MG63 (cell line): ENCODE data around the gene MEGF10. TPM values are rescaled to one million over a fixed set of nuclear protein-coding genes. Genes with fewer than 3 reads are reported as not detected.

Experiments used
- DNase-seq: peaks from one replicate; pipeline ENCODE4 v3.0.0-alpha.2; 2020
- H3K27me3 ChIP-seq: fragments of 250-450 bp; sonication (Bioruptor Pico); 2 replicates; pipeline ENCODE4 v1.5.1; 2020; ENCODE audit warnings: mild to moderate bottlenecking, moderate library complexity
- H3K36me3 ChIP-seq: fragments of 250-450 bp; sonication (Bioruptor Pico); 2 replicates; pipeline ENCODE4 v1.5.1; 2020; ENCODE audit warnings: mild to moderate bottlenecking, moderate library complexity
- H3K4me3 ChIP-seq: fragments of 250-450 bp; sonication (Bioruptor Pico); 2 replicates; pipeline ENCODE4 v1.5.1; 2020; ENCODE audit warnings: mild to moderate bottlenecking, moderate library complexity
- H3K9me3 ChIP-seq: fragments of 250-450 bp; sonication (Bioruptor Pico); 2 replicates; pipeline ENCODE4 v1.5.1; 2020; ENCODE audit warnings: mild to moderate bottlenecking, moderate library complexity
- total RNA-seq: library from RNA; depleted of rRNA; stranded (reverse); fragments of >200 nt; shearing (Covaris generic); gene quantifications from 2 replicates; pipeline ENCODE4 v1.2.3, GENCODE V29; 2014; ENCODE audit warnings: low replicate concordance

The MEGF10 gene
- total RNA-seq, 1 experiment from 2014 or later, result not detected

GRCh38 chr5:127373858-127374491 lies 83.4 kb downstream of the MEGF10 start:
- no peaks in the 10 kb centered on the region for H3K36me3 ChIP-seq
- no peak for DNase-seq
- H3K4me3 ChIP-seq, result no peak overlapping the region
- H3K9me3 ChIP-seq, result peaks cover 5% of the 10 kb centered on the region
- H3K27me3 ChIP-seq, result peaks cover 7% of the 10 kb centered on the region

DNA sequence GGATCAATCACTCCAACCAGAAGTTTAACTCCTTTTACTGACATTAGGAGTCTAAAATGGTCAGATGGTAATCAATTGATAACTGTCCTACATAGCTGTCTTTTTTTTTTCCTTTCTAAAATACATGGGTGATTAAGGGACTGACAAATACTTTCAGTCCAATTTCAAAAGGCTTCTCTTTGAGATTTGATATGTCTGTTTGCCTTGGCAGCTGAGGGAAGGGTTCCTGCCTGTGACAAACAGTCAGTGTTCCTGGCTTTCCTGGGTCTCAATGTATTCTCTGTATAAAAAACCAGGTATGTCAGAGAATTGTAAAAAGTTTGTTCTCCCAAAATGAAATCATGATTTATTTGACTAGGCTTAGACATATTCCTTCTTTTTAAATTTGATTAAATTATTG lies 84.5 kb downstream of the MEGF10 start:
- Histone ChIP-seq H3K36me3 (no peaks in the 10 kb centered on the region), H3K9me3 (peaks cover 5% of the 10 kb centered on the region), H3K4me3 (no peak overlapping the region), H3K27me3 (peaks cover 7% of the 10 kb centered on the region)
- no peak for DNase-seq

GRCh38 chr5:127375544-127376091 lies 85.0 kb downstream of the MEGF10 start:
- Histone ChIP-seq H3K36me3 (no peaks in the 10 kb centered on the region), H3K27me3 (peaks cover 7% of the 10 kb centered on the region), H3K4me3 (no peak overlapping the region), H3K9me3 (peaks cover 5% of the 10 kb centered on the region)
- DNase-seq, result no peak

DNA sequence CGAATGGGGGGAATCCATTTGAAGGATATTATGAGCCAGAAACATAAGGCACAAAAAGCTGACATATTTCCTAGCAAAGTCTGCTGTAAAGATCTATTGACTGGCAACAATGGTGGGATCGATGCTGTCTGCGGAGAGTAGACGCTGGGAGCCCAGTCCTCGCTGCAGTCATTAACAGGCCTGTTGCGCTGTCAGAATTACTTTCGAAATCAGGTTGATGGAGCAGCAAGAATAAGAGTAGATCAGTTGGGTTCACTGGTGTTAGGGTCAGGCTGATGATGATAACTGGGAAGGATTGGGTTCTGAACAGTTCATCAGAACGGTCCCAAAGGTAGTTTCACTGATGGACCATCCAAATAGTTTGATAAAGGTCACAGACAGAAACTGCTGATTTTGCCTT lies 87.1 kb downstream of the MEGF10 start:
- no peak for DNase-seq
- Histone ChIP-seq H3K36me3 (no peaks in the 10 kb centered on the region), H3K4me3 (no peak overlapping the region), H3K9me3 (peaks cover 5% of the 10 kb centered on the region), H3K27me3 (peaks cover 7% of the 10 kb centered on the region)

DNA sequence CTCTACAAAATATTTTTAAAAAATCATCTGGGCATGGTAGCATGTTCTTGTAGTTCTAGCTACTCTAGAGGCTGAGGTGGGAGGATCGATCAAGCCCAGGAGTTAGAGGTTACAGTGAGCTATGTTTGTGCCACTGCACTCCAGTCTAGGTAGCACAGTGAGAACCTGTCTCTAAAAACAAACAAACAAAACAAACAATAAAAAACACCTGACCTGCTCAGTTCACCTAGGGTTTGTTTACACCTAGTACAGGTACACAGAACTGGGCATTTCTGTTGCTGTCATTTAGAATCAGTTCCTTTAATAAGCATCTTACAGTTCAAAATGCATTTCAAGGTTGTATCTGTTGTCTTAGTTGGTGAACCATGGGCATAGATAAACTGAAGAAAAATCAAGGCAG lies 95.3 kb downstream of the MEGF10 start:
- Histone ChIP-seq H3K4me3 (no peak overlapping the region), H3K36me3 (no peaks in the 10 kb centered on the region; the same call in 1 of the 2 replicates), H3K27me3 (no peaks in the 10 kb centered on the region), H3K9me3 (peaks cover 2% of the 10 kb centered on the region; the same call in 1 of the 2 replicates)
- no peak for DNase-seq

DNA sequence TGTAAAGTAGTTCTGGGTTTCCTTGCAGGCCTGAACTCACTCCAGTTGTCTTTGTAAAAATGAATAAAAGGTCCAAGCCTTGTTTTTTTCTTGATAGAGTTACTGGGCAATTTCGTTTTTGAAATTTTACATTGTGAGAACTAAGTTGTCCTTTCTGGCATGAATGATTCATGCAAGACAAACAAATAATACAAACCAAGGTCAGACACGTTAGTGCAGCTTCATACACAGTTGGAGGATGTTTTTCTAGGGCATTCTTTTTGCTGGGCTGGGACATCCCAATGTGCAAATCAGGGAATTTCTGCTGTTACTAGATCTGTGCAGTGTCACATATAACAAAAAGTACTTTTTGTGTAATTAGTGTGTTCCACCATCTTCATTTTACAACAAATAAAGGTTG lies 96.0 kb downstream of the MEGF10 start:
- Histone ChIP-seq H3K36me3 (no peaks in the 10 kb centered on the region; the same call in 1 of the 2 replicates), H3K4me3 (no peak overlapping the region), H3K9me3 (peaks cover 2% of the 10 kb centered on the region; the same call in 1 of the 2 replicates), H3K27me3 (no peaks in the 10 kb centered on the region)
- DNase-seq, result no peak

DNA sequence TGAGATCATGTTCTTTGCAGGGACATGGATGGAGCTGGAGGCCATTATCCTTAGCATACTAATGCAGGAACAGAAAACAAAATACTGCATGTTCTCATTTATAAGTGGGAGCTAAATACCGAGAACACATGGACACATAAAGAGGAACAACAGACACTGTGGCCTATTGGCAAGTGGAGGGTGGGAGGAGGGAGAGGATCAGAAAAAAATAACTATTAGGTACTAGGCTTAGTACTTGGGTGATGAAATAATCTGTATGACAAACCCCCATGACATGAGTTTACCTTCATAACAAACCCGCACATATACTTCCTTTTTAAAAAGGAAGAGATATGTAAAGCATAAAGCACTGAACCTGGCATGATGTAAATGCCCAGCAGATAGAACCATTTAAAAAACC lies 99.0 kb downstream of the MEGF10 start:
- Histone ChIP-seq H3K4me3 (no peak overlapping the region), H3K27me3 (no peaks in the 10 kb centered on the region), H3K36me3 (no peaks in the 10 kb centered on the region; the same call in 1 of the 2 replicates), H3K9me3 (peaks cover 2% of the 10 kb centered on the region; the same call in 1 of the 2 replicates)
- no peak for DNase-seq

DNA sequence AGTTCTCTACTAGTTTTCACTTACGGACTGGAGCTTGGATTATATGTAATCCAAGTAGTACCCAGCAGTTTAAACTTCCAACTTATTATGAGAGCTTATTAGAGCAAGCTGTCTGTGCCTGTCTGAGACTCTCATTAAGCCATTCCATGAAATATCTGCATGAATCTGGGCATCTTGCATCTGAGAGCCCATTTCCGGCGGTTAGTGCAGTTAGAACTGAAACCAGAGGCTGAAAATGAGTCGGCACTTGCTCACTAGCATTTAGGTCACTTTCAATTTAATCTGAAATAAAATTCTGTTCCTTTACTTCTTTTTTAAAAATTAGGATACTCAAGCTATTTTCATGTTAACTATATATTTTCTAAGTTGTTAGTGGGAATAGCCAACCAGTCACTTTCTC lies 102.2 kb downstream of the MEGF10 start:
- DNase-seq, result no peak
- Histone ChIP-seq H3K36me3 (no peaks in the 10 kb centered on the region), H3K4me3 (peak overlapping the region; percentile 16), H3K27me3 (no peaks in the 10 kb centered on the region; the same call in 1 of the 2 replicates), H3K9me3 (no peaks in the 10 kb centered on the region; the same call in 1 of the 2 replicates)

- no peak overlapping the region for H3K4me3 ChIP-seq
- H3K36me3 ChIP-seq, result no peaks in the 10 kb centered on the region
- no peak for DNase-seq
- no peaks in the 10 kb centered on the region for H3K9me3 ChIP-seq
- H3K27me3 ChIP-seq, result peaks cover 9% of the 10 kb centered on the region
These were observed 106.0 kb downstream of the MEGF10 start for GRCh38 chr5:127396490-127397155.

GRCh38 chr5:127398508-127398907 lies 107.9 kb downstream of the MEGF10 start:
- H3K36me3 ChIP-seq, result no peaks in the 10 kb centered on the region
- H3K27me3 ChIP-seq, result peaks cover 9% of the 10 kb centered on the region
- no peak for DNase-seq
- no peaks in the 10 kb centered on the region for H3K9me3 ChIP-seq
- H3K4me3 ChIP-seq, result no peak overlapping the region

- Histone ChIP-seq H3K9me3 (no peaks in the 10 kb centered on the region), H3K36me3 (no peaks in the 10 kb centered on the region), H3K27me3 (peaks cover 9% of the 10 kb centered on the region), H3K4me3 (no peak overlapping the region)
- no peak for DNase-seq
These were observed 108.5 kb downstream of the MEGF10 start for GRCh38 chr5:127399068-127399467.

DNA sequence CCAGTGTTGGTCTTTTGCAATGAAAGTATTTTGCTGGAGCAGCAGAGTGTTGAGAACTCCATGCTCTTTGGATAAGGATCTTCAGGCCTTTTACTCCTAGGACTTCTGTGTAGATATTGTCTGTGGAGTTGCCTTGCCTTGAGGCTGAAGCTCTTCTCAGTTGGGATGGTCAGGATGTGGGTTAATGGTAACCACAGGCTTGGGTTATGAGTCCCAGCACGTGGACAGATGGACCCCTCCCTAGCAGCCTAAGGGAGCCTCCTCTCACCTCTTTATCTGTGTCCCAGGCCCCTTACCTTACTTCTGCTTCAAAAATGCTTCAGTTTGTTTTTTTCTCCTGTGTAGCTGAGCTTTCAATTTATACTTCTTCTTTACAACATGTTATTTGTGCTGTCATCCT lies 109.9 kb downstream of the MEGF10 start:
- Histone ChIP-seq H3K27me3 (peaks cover 9% of the 10 kb centered on the region), H3K36me3 (no peaks in the 10 kb centered on the region), H3K9me3 (no peaks in the 10 kb centered on the region), H3K4me3 (no peak overlapping the region)
- DNase-seq, result no peak

DNA sequence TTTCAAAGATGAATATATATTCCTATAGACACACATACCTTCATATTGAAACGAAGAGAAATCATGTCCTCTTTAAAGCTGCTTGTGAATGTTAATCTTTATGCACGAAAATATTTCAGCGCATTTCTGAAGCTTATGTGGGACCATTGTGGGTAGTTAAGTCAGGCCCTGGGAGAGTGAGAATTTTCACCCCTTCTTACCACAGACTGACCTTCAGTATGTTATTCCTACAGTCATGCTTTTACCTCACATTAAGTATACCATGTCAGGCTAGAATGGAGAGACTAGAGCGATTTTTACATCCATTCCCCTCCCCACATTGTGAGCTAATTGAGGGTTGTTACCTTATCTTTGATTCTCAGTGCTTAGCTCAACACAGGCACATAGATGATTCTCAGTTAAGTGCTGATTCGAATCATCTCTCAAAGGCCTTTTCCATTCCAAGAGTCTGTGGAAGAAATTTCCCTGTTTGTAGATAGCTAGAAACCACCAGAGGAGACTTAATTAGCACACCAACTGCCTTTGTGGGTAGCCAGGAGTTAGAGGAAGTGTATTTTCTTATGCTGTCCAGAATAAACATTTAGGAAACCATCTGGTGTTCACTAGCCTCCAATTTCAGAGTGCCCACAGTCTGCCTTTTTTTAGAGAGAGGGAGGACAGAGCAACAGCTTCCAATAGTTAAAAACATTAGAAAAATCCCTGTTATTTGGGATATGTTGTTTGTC lies 110.5 kb downstream of the MEGF10 start:
- no peak for DNase-seq
- Histone ChIP-seq H3K36me3 (no peaks in the 10 kb centered on the region), H3K9me3 (no peaks in the 10 kb centered on the region), H3K4me3 (no peak overlapping the region), H3K27me3 (peaks cover 9% of the 10 kb centered on the region)

DNA sequence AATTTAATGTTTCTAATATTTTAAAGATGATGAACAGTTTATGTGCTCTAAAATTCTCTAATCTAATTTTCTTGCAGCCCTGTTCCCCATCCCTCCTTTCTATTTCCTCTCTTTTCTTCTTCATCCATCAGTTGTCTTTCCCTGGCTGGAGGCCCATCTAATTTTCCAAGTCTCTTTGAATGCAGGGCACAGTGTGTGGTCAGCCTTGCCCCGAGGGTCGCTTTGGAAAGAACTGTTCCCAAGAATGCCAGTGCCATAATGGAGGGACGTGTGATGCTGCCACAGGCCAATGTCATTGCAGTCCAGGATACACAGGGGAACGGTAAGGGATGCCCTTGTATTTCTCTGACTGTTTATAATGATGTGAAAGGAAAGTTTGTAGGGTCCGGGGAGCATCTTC lies 111.8 kb downstream of the MEGF10 start:
- DNase-seq, result no peak

DNA sequence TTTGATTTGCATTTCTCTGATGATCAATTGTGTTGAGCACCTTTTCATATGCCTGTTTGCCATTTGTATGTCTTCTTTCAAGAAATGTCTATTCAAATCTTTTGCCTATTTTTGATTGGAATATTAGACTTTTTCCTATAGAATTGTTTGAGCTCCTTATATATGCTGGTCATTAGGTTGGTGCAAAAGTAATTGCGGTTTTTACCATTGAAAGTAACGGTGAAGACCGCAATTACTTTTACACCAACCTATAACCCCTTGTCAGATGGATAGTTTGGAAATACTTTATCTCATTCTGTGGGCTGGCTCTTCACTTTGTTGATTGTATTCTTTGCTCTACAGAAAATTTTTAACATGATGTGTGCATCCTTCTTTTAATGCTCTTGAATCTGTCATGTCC lies 113.6 kb downstream of the MEGF10 start:
- H3K4me3 ChIP-seq, result no peak overlapping the region
- no peaks in the 10 kb centered on the region; the same call in none of the 2 replicates for H3K27me3 ChIP-seq
- no peaks in the 10 kb centered on the region for H3K36me3 ChIP-seq
- DNase-seq, result no peak
- no peaks in the 10 kb centered on the region for H3K9me3 ChIP-seq

More for the DNA sequence above, 111.8 kb downstream of the MEGF10 start:
- H3K27me3 ChIP-seq, result peaks cover 9% of the 10 kb centered on the region
- no peaks in the 10 kb centered on the region for H3K36me3 ChIP-seq
- no peak overlapping the region for H3K4me3 ChIP-seq
- H3K9me3 ChIP-seq, result no peaks in the 10 kb centered on the region

GRCh38 chr5:127406326-127407121 lies 115.9 kb downstream of the MEGF10 start:
- Histone ChIP-seq H3K27me3 (no peaks in the 10 kb centered on the region; the same call in 1 of the 2 replicates), H3K9me3 (no peaks in the 10 kb centered on the region), H3K36me3 (no peaks in the 10 kb centered on the region), H3K4me3 (no peak overlapping the region)
- no peak for DNase-seq
